GM12865 (cell line): ENCODE results near the gene CHRNA9.

Experiments used
- DNase-seq: peaks from one replicate; pipeline ENCODE4 v3.0.0; 2010; ENCODE audit warnings: low read depth
- H3K4me3 ChIP-seq: 2 replicates; pipeline ENCODE4 v1.5.1; 2011; ENCODE audit warnings: mild to moderate bottlenecking, low read depth, low read length, control low read depth
- CTCF ChIP-seq: IDR thresholded peaks from 2 replicates; pipeline ENCODE4 v1.5.1; 2011; ENCODE audit warnings: low read length, control low read depth, low read depth, inconsistent platforms; ENCODE audit not compliant: insufficient read depth; ENCODE audit errors: missing control alignments

Gene CHRNA9

GRCh38 chr4:40321574-40322275 lies 13.4 kb upstream of the CHRNA9 start:
- no peak for DNase-seq
- no peak overlapping the region for H3K4me3 ChIP-seq
- no peak for TF ChIP-seq CTCF

DNA sequence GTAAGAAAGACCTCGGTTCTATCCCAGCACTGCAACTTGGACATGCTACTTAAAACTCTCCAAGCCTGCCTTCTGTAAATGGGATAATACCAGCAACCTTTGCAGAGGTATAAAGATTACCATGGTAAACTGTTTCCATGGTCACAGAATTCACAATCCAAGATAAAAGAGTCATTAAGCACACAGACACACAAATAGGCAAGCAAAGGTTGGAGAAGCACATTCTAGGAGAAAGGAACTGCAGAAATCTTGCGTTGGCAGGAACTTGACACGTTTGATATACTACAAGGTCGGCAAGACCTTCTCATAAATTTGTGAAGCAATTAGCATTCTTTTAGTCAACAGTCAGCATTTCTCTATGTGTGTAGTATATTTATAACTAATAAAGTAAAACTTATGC lies 12.3 kb upstream of the CHRNA9 start:
- no peak for TF ChIP-seq CTCF
- no peak overlapping the region for H3K4me3 ChIP-seq
- DNase-seq: no peak

- no peak for TF ChIP-seq CTCF
- DNase-seq: peak; percentile 16
- H3K4me3 ChIP-seq: no peak overlapping the region
These were observed 11.3 kb upstream of the CHRNA9 start for GRCh38 chr4:40323866-40324265.

DNA sequence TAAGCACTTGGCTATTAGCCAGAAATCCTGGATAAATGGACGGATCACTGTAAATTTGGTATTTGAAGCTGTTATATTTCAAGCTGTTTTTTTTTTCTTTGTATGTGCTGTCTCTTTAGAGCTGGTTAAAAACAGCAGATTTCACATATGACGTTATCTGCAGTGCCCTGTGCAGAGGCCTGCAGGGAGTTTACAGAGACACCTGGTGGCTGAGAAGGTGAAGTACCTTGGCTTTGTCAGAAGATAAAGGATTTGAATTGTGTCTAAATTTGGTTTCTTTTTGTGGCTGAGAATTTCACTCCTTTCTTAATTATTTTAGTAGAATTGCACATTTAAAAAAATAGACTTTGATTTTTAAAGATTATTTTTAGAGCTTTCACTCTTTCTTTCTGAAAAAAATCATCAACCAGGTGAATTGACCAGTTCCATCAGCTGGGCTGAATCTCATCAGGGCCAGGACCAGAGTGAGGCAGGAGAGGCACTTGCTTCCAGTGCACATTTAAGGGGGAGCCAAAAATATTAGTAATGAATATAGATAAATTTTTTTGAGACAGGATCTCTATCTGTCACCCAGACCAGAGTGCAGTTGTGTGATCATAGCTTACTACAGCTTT lies 9.6 kb upstream of the CHRNA9 start:
- no peak overlapping the region for H3K4me3 ChIP-seq
- TF ChIP-seq CTCF: peak; percentile 84
- DNase-seq: peak; percentile 85

GRCh38 chr4:40327340-40327739 lies 7.8 kb upstream of the CHRNA9 start:
- DNase-seq: no peak
- no peak for TF ChIP-seq CTCF

DNA sequence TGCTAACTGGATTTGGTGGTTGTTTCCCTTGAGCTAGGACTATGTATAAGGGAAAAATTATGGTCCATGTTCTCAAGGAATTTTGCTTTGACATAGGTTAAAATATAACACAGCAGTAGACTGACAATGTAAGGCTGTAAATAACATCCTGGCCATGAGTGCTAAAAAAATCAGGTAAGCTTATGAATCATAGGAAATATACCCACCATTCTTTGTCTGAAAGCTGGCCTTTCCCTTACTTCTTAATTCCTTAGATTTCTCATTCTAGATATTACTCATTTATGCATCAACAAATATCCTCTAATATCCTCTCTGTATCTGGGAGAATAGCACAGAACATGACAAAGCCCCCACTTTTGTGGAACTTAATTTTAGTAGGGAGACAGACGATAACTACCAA lies 6.8 kb upstream of the CHRNA9 start:
- no peak for DNase-seq
- TF ChIP-seq CTCF: no peak
- H3K4me3 ChIP-seq: no peak overlapping the region

More at GRCh38 chr4:40327340-40327739, 7.8 kb upstream of the CHRNA9 start:
- no peak overlapping the region for H3K4me3 ChIP-seq
